ENCODE data around the gene ENTPD5. TPM values are rescaled to one million over a fixed set of nuclear protein-coding genes. Genes with fewer than 3 reads are reported as not detected.

ENTPD5 gene
- total RNA-seq (10 to 100 TPM in 3 of 5 donors, 1 to 10 TPM in 2; 7.8 to 14.6 (median 11.6) TPM), total RNA-seq (4.2 to 25.5 (median 12.8) reads per million in 29 experiments)
- 10.3 TPM for total RNA-seq (2013)

GRCh38 chr14:74018586-74019407, at the start of gene ENTPD5, which contains the start of gene BBOF1:
Gene ENTPD5 (minus strand): TSS chr14:74019288. CDS start chr14:73988102, 31,186 bp downstream.
Gene BBOF1 (plus strand): TSS chr14:74019349. CDS start chr14:74019479, 130 bp downstream.
- peaks cover 0 to 4% of the 10 kb centered on the region in 2 donors for H3K36me3 ChIP-seq (ENCODE audit: control insufficient read depth in 2 of 2, extremely low read depth in 1 of 2, insufficient read depth in 1 of 2, low read length in 1 of 2)
- ChIA-PET POLR2A (interaction anchor here in 1 of 2 donors (0.6 to 1.2 kb wide), 4 partner anchors 55 to 1637 kb away, joined by 3 to 11 read pairs (median 4); partner anchors contain the start of genes COQ6 and FAM161B), CTCF (interaction anchor here in 1 of 2 donors (0.6 to 0.7 kb wide), 2 partner anchors 43 to 248 kb away, joined by 3 read pairs; no protein-coding TSS in a partner anchor)
- DNase-seq (peak; percentile 69 to 94 (median 83)), ATAC-seq (replicated peaks in 1 of 4) (peak; percentile 95 to 99 (median 97))
- peak within 1 kb of the TSS; percentile 90 for H3K27ac ChIP-seq (ENCODE audit: low read length)
- Mint-ChIP-seq H3K4me1 (peaks cover 15 to 17% (median 16%) of the 10 kb centered on the region in 3 donors), H3K27ac (peak within 1 kb of the TSS; percentile 94 to 96), H3K9me3 (no peaks in the 10 kb centered on the region), H3K36me3 (peaks cover 4% of the 10 kb centered on the region), H3K4me3 (peak within 1 kb of the TSS; percentile 89 to 94 (median 92)), H3K27me3 (no peaks in the 10 kb centered on the region)
- WGBS (ENCODE audit: insufficient coverage) = under 1% methylated on average over 93 of the region's 93 CpGs
- H3K9me3 ChIP-seq = no peaks in the 10 kb centered on the region
- H3K27me3 ChIP-seq (replicated peaks in 1 of 2; ENCODE audit: control insufficient read depth in 2 of 2, extremely low read depth in 1 of 2, insufficient read depth in 2 of 2, low read length in 1 of 2) = no peaks in the 10 kb centered on the region
- H3K4me1 ChIP-seq (ENCODE audit: control insufficient read depth in 1 of 2, extremely low read depth in 1 of 2, insufficient read depth in 2 of 2, low read length in 2 of 2) = peaks cover 4 to 16% of the 10 kb centered on the region in 2 experiments
- H3K4me3 ChIP-seq (ENCODE audit: control insufficient read depth in 1 of 2, extremely low read depth in 1 of 2, low read length in 1 of 2) = peak within 1 kb of the TSS; percentile 84 to 94

- ChIA-PET CTCF (no interaction called here), POLR2A (no interaction called here)
- no peak overlapping the region for H3K27ac Mint-ChIP-seq
- Histone ChIP-seq H3K4me1 (ENCODE audit: control insufficient read depth in 1 of 2, extremely low read depth in 1 of 2, insufficient read depth in 2 of 2, low read length in 2 of 2) (no peaks in the 10 kb centered on the region), H3K27me3 (replicated peaks in 1 of 2; ENCODE audit: control insufficient read depth in 2 of 2, extremely low read depth in 1 of 2, insufficient read depth in 2 of 2, low read length in 1 of 2) (no peaks in the 10 kb centered on the region), H3K4me3 (ENCODE audit: control insufficient read depth in 1 of 2, extremely low read depth in 1 of 2, low read length in 1 of 2) (no peak overlapping the region), H3K9me3 (no peaks in the 10 kb centered on the region), H3K36me3 (ENCODE audit: control insufficient read depth in 2 of 2, extremely low read depth in 1 of 2, insufficient read depth in 1 of 2, low read length in 1 of 2) (peaks cover 0 to 38% of the 10 kb centered on the region in 2 donors), H3K27ac (ENCODE audit: low read length) (no peak overlapping the region)
- H3K4me1 Mint-ChIP-seq = no peaks in the 10 kb centered on the region
- no peaks in the 10 kb centered on the region for H3K9me3 Mint-ChIP-seq
- DNase-seq (no peak), ATAC-seq (replicated peaks in 1 of 4) (no peak)
- H3K27me3 Mint-ChIP-seq = no peaks in the 10 kb centered on the region
- no CpG with 5 or more reads among the region's 3 CpGs for WGBS (ENCODE audit: insufficient coverage)
- peaks cover 39% of the 10 kb centered on the region for H3K36me3 Mint-ChIP-seq
- no peak overlapping the region for H3K4me3 Mint-ChIP-seq
Measured at GRCh38 chr14:74065746-74066575, 46.9 kb upstream of the ENTPD5 start.

- no peaks in the 10 kb centered on the region for H3K27me3 Mint-ChIP-seq
- H3K27ac ChIP-seq (ENCODE audit: low read length) = no peak overlapping the region
Measured at GRCh38 chr14:74064883-74065282, 45.8 kb upstream of the ENTPD5 start.

GRCh38 chr14:74064426-74064825, 45.3 kb upstream of the ENTPD5 start:
- Mint-ChIP-seq H3K27me3 (no peaks in the 10 kb centered on the region), H3K4me1 (no peaks in the 10 kb centered on the region), H3K9me3 (no peaks in the 10 kb centered on the region), H3K4me3 (no peak overlapping the region), H3K36me3 (peaks cover 47% of the 10 kb centered on the region), H3K27ac (no peak overlapping the region)
- H3K27me3 ChIP-seq (replicated peaks in 1 of 2; ENCODE audit: control insufficient read depth in 2 of 2, extremely low read depth in 1 of 2, insufficient read depth in 2 of 2, low read length in 1 of 2) = no peaks in the 10 kb centered on the region
- no peaks in the 10 kb centered on the region for H3K4me1 ChIP-seq (ENCODE audit: control insufficient read depth in 1 of 2, extremely low read depth in 1 of 2, insufficient read depth in 2 of 2, low read length in 2 of 2)
- H3K9me3 ChIP-seq = no peaks in the 10 kb centered on the region
- POLR2A ChIA-PET = no interaction called here
- no peak for ATAC-seq (replicated peaks in 1 of 4)
- CTCF ChIA-PET = no interaction called here
- no peak overlapping the region for H3K4me3 ChIP-seq (ENCODE audit: control insufficient read depth in 1 of 2, extremely low read depth in 1 of 2, low read length in 1 of 2)
- no peak overlapping the region for H3K27ac ChIP-seq (ENCODE audit: low read length)
- DNase-seq = no peak
- peaks cover 0 to 39% of the 10 kb centered on the region in 2 donors for H3K36me3 ChIP-seq (ENCODE audit: control insufficient read depth in 2 of 2, extremely low read depth in 1 of 2, insufficient read depth in 1 of 2, low read length in 1 of 2)

More at GRCh38 chr14:74064883-74065282, 45.8 kb upstream of the ENTPD5 start:
- Mint-ChIP-seq H3K4me1 (no peaks in the 10 kb centered on the region), H3K4me3 (no peak overlapping the region), H3K36me3 (peaks cover 43% of the 10 kb centered on the region), H3K27ac (no peak overlapping the region), H3K9me3 (no peaks in the 10 kb centered on the region)
- Histone ChIP-seq H3K36me3 (ENCODE audit: control insufficient read depth in 2 of 2, extremely low read depth in 1 of 2, insufficient read depth in 1 of 2, low read length in 1 of 2) (peaks cover 0 to 39% of the 10 kb centered on the region in 2 donors), H3K4me1 (ENCODE audit: control insufficient read depth in 1 of 2, extremely low read depth in 1 of 2, insufficient read depth in 2 of 2, low read length in 2 of 2) (no peaks in the 10 kb centered on the region), H3K27me3 (replicated peaks in 1 of 2; ENCODE audit: control insufficient read depth in 2 of 2, extremely low read depth in 1 of 2, insufficient read depth in 2 of 2, low read length in 1 of 2) (no peaks in the 10 kb centered on the region), H3K4me3 (ENCODE audit: control insufficient read depth in 1 of 2, extremely low read depth in 1 of 2, low read length in 1 of 2) (no peak overlapping the region), H3K9me3 (no peaks in the 10 kb centered on the region)
- CTCF ChIA-PET = no interaction called here
- DNase-seq (no peak), ATAC-seq (replicated peaks in 1 of 4) (no peak)
- WGBS (ENCODE audit: insufficient coverage) = no CpG with 5 or more reads among the region's 3 CpGs
- POLR2A ChIA-PET = no interaction called here

GRCh38 chr14:74062809-74063150, 43.7 kb upstream of the ENTPD5 start:
- no peaks in the 10 kb centered on the region for H3K4me1 ChIP-seq (ENCODE audit: control insufficient read depth in 1 of 2, extremely low read depth in 1 of 2, insufficient read depth in 2 of 2, low read length in 2 of 2)
- H3K27me3 ChIP-seq (replicated peaks in 1 of 2; ENCODE audit: control insufficient read depth in 2 of 2, extremely low read depth in 1 of 2, insufficient read depth in 2 of 2, low read length in 1 of 2) = no peaks in the 10 kb centered on the region
- WGBS (ENCODE audit: insufficient coverage) = 88% methylated on average over 1 of the region's 2 CpGs
- H3K9me3 ChIP-seq = no peaks in the 10 kb centered on the region
- H3K36me3 ChIP-seq (ENCODE audit: control insufficient read depth in 2 of 2, extremely low read depth in 1 of 2, insufficient read depth in 1 of 2, low read length in 1 of 2) = peaks cover 0 to 44% of the 10 kb centered on the region in 2 donors
- Mint-ChIP-seq H3K9me3 (no peaks in the 10 kb centered on the region), H3K27me3 (no peaks in the 10 kb centered on the region), H3K27ac (no peak overlapping the region), H3K4me3 (no peak overlapping the region), H3K36me3 (peaks cover 45% of the 10 kb centered on the region), H3K4me1 (no peaks in the 10 kb centered on the region)
- ATAC-seq (replicated peaks in 1 of 4) (no peak), DNase-seq (no peak)
- no peak overlapping the region for H3K4me3 ChIP-seq (ENCODE audit: control insufficient read depth in 1 of 2, extremely low read depth in 1 of 2, low read length in 1 of 2)
- no peak overlapping the region for H3K27ac ChIP-seq (ENCODE audit: low read length)
- ChIA-PET CTCF (no interaction called here), POLR2A (no interaction called here)

- H3K4me3 Mint-ChIP-seq = no peak overlapping the region
Measured at GRCh38 chr14:74049876-74050495, 30.9 kb upstream of the ENTPD5 start.

More at GRCh38 chr14:74049876-74050495, 30.9 kb upstream of the ENTPD5 start:
- Mint-ChIP-seq H3K9me3 (no peaks in the 10 kb centered on the region), H3K27ac (peak overlapping the region in 1 of 2 donors; percentile 24), H3K36me3 (peaks cover 4% of the 10 kb centered on the region), H3K27me3 (no peaks in the 10 kb centered on the region), H3K4me1 (peaks cover 0 to 4% (median 0%) of the 10 kb centered on the region in 3 donors)
- H3K27ac ChIP-seq (ENCODE audit: low read length) = no peak overlapping the region
- H3K4me3 ChIP-seq (ENCODE audit: control insufficient read depth in 1 of 2, extremely low read depth in 1 of 2, low read length in 1 of 2) = no peak overlapping the region
- no peaks in the 10 kb centered on the region for H3K27me3 ChIP-seq (replicated peaks in 1 of 2; ENCODE audit: control insufficient read depth in 2 of 2, extremely low read depth in 1 of 2, insufficient read depth in 2 of 2, low read length in 1 of 2)
- DNase-seq = no peak
- no peaks in the 10 kb centered on the region for H3K36me3 ChIP-seq (ENCODE audit: control insufficient read depth in 2 of 2, extremely low read depth in 1 of 2, insufficient read depth in 1 of 2, low read length in 1 of 2)
- CTCF ChIA-PET = no interaction called here
- H3K9me3 ChIP-seq = no peaks in the 10 kb centered on the region
- 71% methylated on average over 1 of the region's 3 CpGs for WGBS (ENCODE audit: insufficient coverage)
- H3K4me1 ChIP-seq (ENCODE audit: control insufficient read depth in 1 of 2, extremely low read depth in 1 of 2, insufficient read depth in 2 of 2, low read length in 2 of 2) = no peaks in the 10 kb centered on the region
- POLR2A ChIA-PET = no interaction called here
- no peak for ATAC-seq (replicated peaks in 1 of 4)

Measured in T-cell (primary cell).